Measurements from ENCODE around the gene FRY.

DNA sequence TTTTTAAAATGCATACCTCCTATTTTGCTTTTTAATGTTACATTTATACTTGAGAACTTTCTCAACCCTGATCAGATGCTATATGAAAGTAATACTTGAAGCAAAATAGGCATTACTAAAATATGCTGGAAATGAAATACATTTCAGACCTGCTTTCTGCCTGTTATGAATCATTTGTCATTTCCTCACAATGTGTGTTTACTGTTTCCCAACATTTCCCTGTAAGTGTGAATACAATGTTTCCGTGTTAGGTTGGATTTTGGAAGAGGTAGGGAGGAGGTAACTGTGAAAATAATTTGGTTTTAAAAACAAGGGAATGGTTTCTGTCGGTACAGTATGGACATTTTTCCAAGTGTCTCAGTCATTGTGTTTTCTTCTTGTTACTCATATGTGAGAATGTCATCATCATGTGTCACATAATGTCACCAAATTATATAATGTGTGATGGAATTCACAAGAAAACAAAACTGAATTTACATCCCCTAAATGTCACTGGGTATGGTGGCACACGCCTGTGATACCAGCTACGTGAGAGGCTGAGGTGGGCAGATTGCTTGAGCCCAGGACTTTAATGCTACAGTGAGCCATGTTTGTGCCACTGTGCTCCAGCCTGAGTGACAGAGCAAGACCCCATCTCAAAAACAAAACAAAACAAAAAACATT, 240.6 kb downstream of the FRY start:
- TF ChIP-seq FUS (optimal IDR thresholded peaks at IDR 0.05; ENCODE audit: low read depth, low read length) (no peak), FOXK2 (conservative IDR thresholded peaks at IDR 0.05 in 1 of 2, IDR thresholded peaks at IDR 0.05 in 1 of 2; ENCODE audit: low read depth in 2 of 2) (no peak), MAFK (IDR thresholded peaks at IDR 0.05; ENCODE audit: low read length) (no peak), ZFP30 (CRISPR knock-in tag; IDR thresholded peaks at IDR 0.05; ENCODE audit: borderline replicate concordance) (no peak), EP300 (IDR thresholded peaks at IDR 0.05; ENCODE audit: low read length) (no peak), ELF2 (CRISPR knock-in tag; IDR thresholded peaks at IDR 0.05) (no peak), ATF1 (CRISPR knock-in tag; IDR thresholded peaks at IDR 0.05) (no peak), ATF1 (tag; IDR thresholded peaks at IDR 0.05) (no peak), MITF (IDR thresholded peaks at IDR 0.05) (no peak), TEAD4 (IDR thresholded peaks at IDR 0.05; ENCODE audit: low read length) (no peak), TEAD4 (CRISPR knock-in tag; IDR thresholded peaks at IDR 0.05; ENCODE audit: borderline replicate concordance) (no peak), HDAC3 (IDR thresholded peaks at IDR 0.05; ENCODE audit: borderline replicate concordance, partially characterized antibody) (no peak), CTCF (IDR thresholded peaks at IDR 0.05 in 2 of 3, conservative IDR thresholded peaks at IDR 0.05 in 1 of 3; ENCODE audit: insufficient read depth in 2 of 3, low read depth in 1 of 3, low read length in 3 of 3) (no peak)

All from K562 (cell line).